HepG2 (cell line): ENCODE measurements around the gene VANGL2. TPM values are rescaled to one million over a fixed set of nuclear protein-coding genes. Genes with fewer than 3 reads are reported as not detected.

Experiments used
- ATAC-seq: fragments of 200-7000 bp; cut with Tn5 transposase; 3 replicates; pipeline ENCODE4 v1.9.1; 2020; ENCODE audit warnings: mild to moderate bottlenecking, moderate library complexity
- BruUV-seq: library from RNA; stranded (reverse); fragments of 400-500 nt; replicated peaks from 2 replicates; lab custom pipeline; 2021; lab: Mats Ljungman, UMichigan
- CTCF ChIA-PET: fragments of 300-600 bp; formaldehyde crosslinking; extraction: SDS; loops from one replicate; lab custom pipeline; 2021; ENCODE audit warnings: low total read pairs, inconsistent platforms, low intra/inter-chr PET ratio; lab: Yijun Ruan, JAX
- POLR2A ChIA-PET: fragments of 350-600 bp; sonication (Branson Sonifier 250); formaldehyde crosslinking; loops from one replicate; lab custom pipeline; 2020; ENCODE audit warnings: antibody characterized with exemption, inconsistent platforms; lab: Yijun Ruan, JAX
- DNase-seq: peaks from one replicate; pipeline ENCODE4 v3.0.0-alpha.2; 2015; ENCODE audit warnings: low spot score
- FAIRE-seq: peaks from 3 replicates; lab custom pipeline; 2011; peaks lifted over from hg19 to GRCh38; lab: Jason Lieb, UNC
- H2AFZ ChIP-seq: one replicate; pipeline ENCODE4 v1.6.1; 2011; ENCODE audit warnings: low read length, inconsistent platforms
- H3K27ac ChIP-seq: fragments of 300-600 bp; 3 replicates; pipeline ENCODE4 v1.8.0; 2011; ENCODE audit warnings: mixed run types, mild to moderate bottlenecking, mixed read lengths, low read length, inconsistent platforms; ENCODE audit not compliant: insufficient read depth; ENCODE audit errors: extremely low read length
- H3K27me3 ChIP-seq, 2 experiments: fragments of 200-600 bp in 1 of 2; 2 replicates in 1 of 2; 3 replicates in 1 of 2; pipeline versions ENCODE4 v1.6.0 to v1.8.0; 2011; ENCODE audit warnings: low read length in 2 of 2, mild to moderate bottlenecking in 2 of 2, moderate library complexity in 2 of 2, inconsistent platforms in 1 of 2; ENCODE audit not compliant: insufficient read depth in 2 of 2, control insufficient read depth in 1 of 2
- H3K36me3 ChIP-seq, 2 experiments: fragments of 200-600 bp in 1 of 2; replicated peaks in 1 of 2; 2 replicates in 1 of 2; 3 replicates in 1 of 2; pipeline versions ENCODE4 v1.5.1 to v1.8.0; 2011; ENCODE audit warnings: low read length in 2 of 2, inconsistent platforms in 1 of 2; ENCODE audit not compliant: insufficient read depth in 2 of 2, control insufficient read depth in 1 of 2
- H3K4me1 ChIP-seq: 2 replicates; pipeline ENCODE4 v1.5.1; 2012; ENCODE audit warnings: low read length, inconsistent platforms; ENCODE audit not compliant: insufficient read depth
- H3K4me2 ChIP-seq: 2 replicates; pipeline ENCODE4 v1.6.0; 2011; ENCODE audit warnings: low read depth, low read length, inconsistent platforms
- H3K4me3 ChIP-seq, 3 experiments: fragments of 200-600 bp in 1 of 3; sonication (generic), shearing (Covaris generic) in 1 of 3; replicated peaks in 1 of 3; 2 replicates each; pipeline ENCODE4 v1.5.1; 2011 to 2016; ENCODE audit warnings: low read length in 3 of 3, inconsistent platforms in 2 of 3, low read depth in 2 of 3, mild to moderate bottlenecking in 2 of 3, control low read depth in 1 of 3, mixed read lengths in 1 of 3; ENCODE audit not compliant: insufficient read depth in 1 of 3
- H3K79me2 ChIP-seq: one replicate; pipeline ENCODE4 v1.6.1; 2011; ENCODE audit warnings: low read length, inconsistent platforms; ENCODE audit not compliant: insufficient read depth
- H3K9ac ChIP-seq: 2 replicates; pipeline ENCODE4 v1.6.0; 2011; ENCODE audit warnings: mild to moderate bottlenecking, low read depth, low read length, inconsistent platforms; ENCODE audit not compliant: insufficient read depth
- H3K9me3 ChIP-seq: 2 replicates; pipeline ENCODE4 v1.5.1; 2012; ENCODE audit warnings: mild to moderate bottlenecking, low read length
- H4K20me1 ChIP-seq: 2 replicates; pipeline ENCODE4 v1.6.0; 2011; ENCODE audit warnings: inconsistent platforms, mild to moderate bottlenecking, low read length, moderate library complexity; ENCODE audit not compliant: insufficient read depth
- CCAR2 ChIP-seq: fragments of 200-400 bp; formaldehyde crosslinking; optimal IDR thresholded peaks from 2 replicates; pipeline ENCODE3; 2018; ENCODE audit warnings: low read depth, mild to moderate bottlenecking, low read length, moderate library complexity
- KMT2A ChIP-seq: sonication (generic); formaldehyde crosslinking; IDR thresholded peaks from 2 replicates; pipeline ENCODE4 v1.4.0; 2020; ENCODE audit warnings: missing genetic modification reagents
- MED1 ChIP-seq: sonication (generic); formaldehyde crosslinking; IDR thresholded peaks from 2 replicates; pipeline ENCODE4 v1.4.0; 2020; ENCODE audit warnings: missing genetic modification reagents
- MTA3 ChIP-seq: sonication (generic); formaldehyde crosslinking; IDR thresholded peaks from 2 replicates; pipeline ENCODE4 v1.4.0; 2020; ENCODE audit warnings: missing genetic modification reagents
- RCOR2 ChIP-seq: IDR thresholded peaks from 2 replicates; pipeline ENCODE4 v1.6.1; 2016; ENCODE audit warnings: missing biosample characterization, missing genetic modification reagents
- SIX1 ChIP-seq: sonication (generic); formaldehyde crosslinking; IDR thresholded peaks from 2 replicates; pipeline ENCODE4 v1.4.0; 2020; ENCODE audit warnings: missing genetic modification reagents, borderline replicate concordance
- XRCC5 ChIP-seq: fragments of 200-400 bp; formaldehyde crosslinking; optimal IDR thresholded peaks from 2 replicates; pipeline ENCODE3; 2017; ENCODE audit warnings: mild to moderate bottlenecking, low read length
- ZNF329 ChIP-seq: sonication (generic); formaldehyde crosslinking; IDR thresholded peaks from 2 replicates; pipeline ENCODE4 v1.9.0; 2021; ENCODE audit warnings: low read depth, mild to moderate bottlenecking, missing genetic modification reagents
- ZNF629 ChIP-seq: sonication (generic); formaldehyde crosslinking; conservative IDR thresholded peaks from 2 replicates; pipeline ENCODE4 v1.5.0; 2020; ENCODE audit warnings: missing genetic modification reagents
- ZNF652 ChIP-seq: IDR thresholded peaks from 2 replicates; pipeline ENCODE4 v1.6.1; 2016; ENCODE audit warnings: low read depth, borderline replicate concordance
- ZNF660 ChIP-seq: sonication (generic); formaldehyde crosslinking; IDR thresholded peaks from 2 replicates; pipeline ENCODE4 v1.5.1; 2020; ENCODE audit warnings: mild to moderate bottlenecking, low read depth, missing genetic modification reagents, borderline replicate concordance
- ZNF704 ChIP-seq: sonication (generic); formaldehyde crosslinking; IDR thresholded peaks from 2 replicates; pipeline ENCODE4 v1.8.1; 2023; ENCODE audit warnings: mild to moderate bottlenecking, inconsistent platforms, moderate library complexity, missing genetic modification reagents, borderline replicate concordance
- ZNF737 ChIP-seq: sonication (generic); formaldehyde crosslinking; IDR thresholded peaks from 2 replicates; pipeline ENCODE4 v1.5.0; 2020; ENCODE audit warnings: missing genetic modification reagents, mild to moderate bottlenecking, borderline replicate concordance
- ZNF839 ChIP-seq: sonication (generic); formaldehyde crosslinking; IDR thresholded peaks from 2 replicates; pipeline ENCODE4 v1.4.0; 2020; ENCODE audit warnings: missing genetic modification reagents, mild to moderate bottlenecking, borderline replicate concordance
- WGBS: methylation state at CpG from one replicate; pipeline ENCODE4 v1.1.6; 2017; ENCODE audit warnings: low lambda C conversion rate; 5-methylcytosine and 5-hydroxymethylcytosine counted together
- in situ Hi-C: cut with HindIII; loops from 2 replicates; pipeline ENCODE4 v1.10.0; 2017; ENCODE audit warnings: low pct_unique_long_range_greater_than_20kb; ENCODE audit not compliant: extremely low pct_ligation_motif_present
- intact Hi-C: fragments of 100-400 bp; cut with micrococcal nuclease; formaldehyde crosslinking; loops from one replicate; pipeline ENCODE4 v1.10.0; 2022; ENCODE audit not compliant: unreplicated experiment
- polyA plus RNA-seq, 8 experiments: library from polyadenylated mRNA; depleted of rRNA in 3 of 8; stranded (reverse) in 7 of 8; unstranded in 1 of 8; fragments of >200 nt; fragmentation: Illumina TruSeq in 4 of 8; extraction: Trizol in 4 of 8; gene quantifications; 2 replicates each; pipeline versions ENCODE4 v1.2.1 to v1.2.3, GENCODE V29; 2011 to 2016; ENCODE audit warnings: low read depth in 4 of 8, missing spikeins in 1 of 8, mixed read lengths in 1 of 8; ENCODE audit not compliant: insufficient read depth in 1 of 8
- total RNA-seq, 5 experiments: library from RNA; depleted of rRNA; stranded (reverse); fragments of >200 nt; fragmentation: Illumina TruSeq; extraction: Trizol; gene quantifications; 2 replicates each; pipeline ENCODE4 v1.2.3, GENCODE V29; 2016; ENCODE audit warnings: low read depth in 1 of 5

Gene VANGL2
- total and polyA plus RNA-seq, 2 of the 13 experiments (the other 11 are each of a cell fraction or from before 2014, with no cell fraction given): 0.09 TPM; not detected in 1

- 46% methylated on average over 1 of the region's 5 CpGs for WGBS
- Histone ChIP-seq H3K36me3 (peaks cover under 1 to 6% of the 10 kb centered on the region in 2 experiments; a peak in 4 of 5 replicates), H3K79me2 (no peaks in the 10 kb centered on the region), H3K4me1 (peaks cover 15% of the 10 kb centered on the region), H3K9me3 (no peaks in the 10 kb centered on the region), H3K27ac (no peak overlapping the region), H3K27me3 (no peaks in the 10 kb centered on the region), H4K20me1 (no peaks in the 10 kb centered on the region), H3K9ac (no peak overlapping the region), H3K4me2 (no peak overlapping the region), H2AFZ (no peak overlapping the region), H3K4me3 (no peak overlapping the region)
- ChIA-PET POLR2A (no interaction called here), CTCF (no interaction called here)
- peak; percentile 78 for TF ChIP-seq ZNF652 (CRISPR knock-in tag)
- no peak for TF ChIP-seq CCAR2
- no TSS peak for BruUV-seq
- FAIRE-seq (no peak), DNase-seq (no peak), ATAC-seq (no peak)
- intact Hi-C loops (no loop called here), in situ Hi-C loops (no loop called here)
These were observed 37.4 kb upstream of the VANGL2 start for GRCh38 chr1:160363010-160363409.

- DNase-seq (no peak), ATAC-seq (no peak), FAIRE-seq (no peak)
- H3K27me3 ChIP-seq: no peaks in the 10 kb centered on the region
- H3K9ac ChIP-seq: no peak overlapping the region
- H4K20me1 ChIP-seq: no peaks in the 10 kb centered on the region
- ChIA-PET POLR2A (no interaction called here), CTCF (no interaction called here)
- no peak overlapping the region for H3K4me2 ChIP-seq
- peaks cover 15% of the 10 kb centered on the region for H3K4me1 ChIP-seq
- WGBS: 75% methylated on average over 12 of the region's 12 CpGs
- no peaks in the 10 kb centered on the region for H3K9me3 ChIP-seq
- in situ Hi-C loops (no loop called here), intact Hi-C loops (no loop called here)
- H2AFZ ChIP-seq: no peak overlapping the region
- no TSS peak for BruUV-seq
- H3K4me3 ChIP-seq: no peak overlapping the region
- no peaks in the 10 kb centered on the region for H3K79me2 ChIP-seq
- H3K36me3 ChIP-seq: peaks cover 0 to 4% of the 10 kb centered on the region in 2 experiments; a peak in 1 of 5 replicates
- H3K27ac ChIP-seq: no peak overlapping the region
- TF ChIP-seq XRCC5: no peak
- no peak for TF ChIP-seq RCOR2 (CRISPR knock-in tag)
- no peak for TF ChIP-seq ZNF737
- no peak for TF ChIP-seq SIX1 (CRISPR knock-in tag)
- TF ChIP-seq ZNF839: no peak
- no peak for TF ChIP-seq MED1 (CRISPR knock-in tag)
- TF ChIP-seq ZNF329 (CRISPR knock-in tag): no peak
- no peak for TF ChIP-seq KMT2A (CRISPR knock-in tag)
- TF ChIP-seq ZNF660 (CRISPR knock-in tag): no peak
- no peak for TF ChIP-seq ZNF629 (CRISPR knock-in tag)
- TF ChIP-seq MTA3 (CRISPR knock-in tag): no peak
- no peak for TF ChIP-seq ZNF704 (CRISPR knock-in tag)
These were observed 36.2 kb upstream of the VANGL2 start for GRCh38 chr1:160363951-160364735.
